ENCODE results near the gene KDM2B.

The KDM2B gene

GRCh38 chr12:121574025-121574424 lies 6.8 kb downstream of the KDM2B start:
- Histone ChIP-seq H3K9ac (ENCODE audit: low read length) (no peak overlapping the region), H3K4me3 (ENCODE audit: low read length) (no peak overlapping the region), H3K4me1 (ENCODE audit: control insufficient read depth, insufficient read depth, low read length) (peaks cover 31% of the 10 kb centered on the region), H3K36me3 (ENCODE audit: control insufficient read depth, insufficient read depth, low read length, severe bottlenecking) (peaks cover 12% of the 10 kb centered on the region), H3K27me3 (replicated peaks; ENCODE audit: control insufficient read depth, insufficient read depth, low read length) (no peaks in the 10 kb centered on the region), H3K9me3 (ENCODE audit: control insufficient read depth, low read length) (no peaks in the 10 kb centered on the region)
- DNase-seq (ENCODE audit: low read depth) = no peak

GRCh38 chr12:121571920-121572319 lies 8.9 kb downstream of the KDM2B start:
- no peak overlapping the region for H3K4me3 ChIP-seq (ENCODE audit: low read length)
- peaks cover 12% of the 10 kb centered on the region for H3K36me3 ChIP-seq (ENCODE audit: control insufficient read depth, insufficient read depth, low read length, severe bottlenecking)
- no peaks in the 10 kb centered on the region for H3K27me3 ChIP-seq (replicated peaks; ENCODE audit: control insufficient read depth, insufficient read depth, low read length)
- no peak overlapping the region for H3K9ac ChIP-seq (ENCODE audit: low read length)
- DNase-seq (ENCODE audit: low read depth) = no peak
- no peaks in the 10 kb centered on the region for H3K9me3 ChIP-seq (ENCODE audit: control insufficient read depth, low read length)
- peaks cover 18% of the 10 kb centered on the region for H3K4me1 ChIP-seq (ENCODE audit: control insufficient read depth, insufficient read depth, low read length)

GRCh38 chr12:121570467-121571283 lies 10.1 kb downstream of the KDM2B start:
- H3K9ac ChIP-seq (ENCODE audit: low read length) = no peak overlapping the region
- H3K9me3 ChIP-seq (ENCODE audit: control insufficient read depth, low read length) = no peaks in the 10 kb centered on the region
- DNase-seq (ENCODE audit: low read depth) = no peak
- peaks cover 11% of the 10 kb centered on the region for H3K4me1 ChIP-seq (ENCODE audit: control insufficient read depth, insufficient read depth, low read length)
- no peaks in the 10 kb centered on the region for H3K27me3 ChIP-seq (replicated peaks; ENCODE audit: control insufficient read depth, insufficient read depth, low read length)
- no peak overlapping the region for H3K4me3 ChIP-seq (ENCODE audit: low read length)
- peaks cover 12% of the 10 kb centered on the region for H3K36me3 ChIP-seq (ENCODE audit: control insufficient read depth, insufficient read depth, low read length, severe bottlenecking)

- H3K36me3 ChIP-seq (ENCODE audit: control insufficient read depth, insufficient read depth, low read length, severe bottlenecking) = peaks cover 3% of the 10 kb centered on the region
These were observed 11.7 kb downstream of the KDM2B start for GRCh38 chr12:121568971-121569751.

GRCh38 chr12:121568518-121568917 lies 12.3 kb downstream of the KDM2B start:
- DNase-seq (ENCODE audit: low read depth) = no peak
- Histone ChIP-seq H3K36me3 (ENCODE audit: control insufficient read depth, insufficient read depth, low read length, severe bottlenecking) (no peaks in the 10 kb centered on the region), H3K4me1 (ENCODE audit: control insufficient read depth, insufficient read depth, low read length) (peaks cover 11% of the 10 kb centered on the region), H3K4me3 (ENCODE audit: low read length) (no peak overlapping the region), H3K27me3 (replicated peaks; ENCODE audit: control insufficient read depth, insufficient read depth, low read length) (no peaks in the 10 kb centered on the region), H3K9ac (ENCODE audit: low read length) (peak overlapping the region; percentile 36), H3K9me3 (ENCODE audit: control insufficient read depth, low read length) (no peaks in the 10 kb centered on the region)

More at GRCh38 chr12:121568971-121569751, 11.7 kb downstream of the KDM2B start:
- H3K4me3 ChIP-seq (ENCODE audit: low read length) = peak overlapping the region; percentile 38
- peaks cover 11% of the 10 kb centered on the region for H3K4me1 ChIP-seq (ENCODE audit: control insufficient read depth, insufficient read depth, low read length)
- no peaks in the 10 kb centered on the region for H3K9me3 ChIP-seq (ENCODE audit: control insufficient read depth, low read length)
- DNase-seq (ENCODE audit: low read depth) = no peak
- no peaks in the 10 kb centered on the region for H3K27me3 ChIP-seq (replicated peaks; ENCODE audit: control insufficient read depth, insufficient read depth, low read length)
- H3K9ac ChIP-seq (ENCODE audit: low read length) = peak overlapping the region; percentile 36

- H3K4me3 ChIP-seq (ENCODE audit: low read length) = no peak overlapping the region
- no peaks in the 10 kb centered on the region for H3K27me3 ChIP-seq (replicated peaks; ENCODE audit: control insufficient read depth, insufficient read depth, low read length)
- no peak overlapping the region for H3K9ac ChIP-seq (ENCODE audit: low read length)
- no peaks in the 10 kb centered on the region for H3K36me3 ChIP-seq (ENCODE audit: control insufficient read depth, insufficient read depth, low read length, severe bottlenecking)
- no peaks in the 10 kb centered on the region for H3K9me3 ChIP-seq (ENCODE audit: control insufficient read depth, low read length)
- peaks cover 11% of the 10 kb centered on the region for H3K4me1 ChIP-seq (ENCODE audit: control insufficient read depth, insufficient read depth, low read length)
- no peak for DNase-seq (ENCODE audit: low read depth)
These were observed 15.7 kb downstream of the KDM2B start for GRCh38 chr12:121565076-121565475.

- H3K9ac ChIP-seq (ENCODE audit: low read length) = no peak overlapping the region
- H3K27me3 ChIP-seq (replicated peaks; ENCODE audit: control insufficient read depth, insufficient read depth, low read length) = no peaks in the 10 kb centered on the region
- no peaks in the 10 kb centered on the region for H3K9me3 ChIP-seq (ENCODE audit: control insufficient read depth, low read length)
- H3K4me1 ChIP-seq (ENCODE audit: control insufficient read depth, insufficient read depth, low read length) = no peaks in the 10 kb centered on the region
- H3K4me3 ChIP-seq (ENCODE audit: low read length) = no peak overlapping the region
- no peak for DNase-seq (ENCODE audit: low read depth)
- no peaks in the 10 kb centered on the region for H3K36me3 ChIP-seq (ENCODE audit: control insufficient read depth, insufficient read depth, low read length, severe bottlenecking)
These were observed 18.3 kb downstream of the KDM2B start for GRCh38 chr12:121562488-121562887.

GRCh38 chr12:121561009-121561395 lies 19.8 kb downstream of the KDM2B start:
- no peak for DNase-seq (ENCODE audit: low read depth)
- no peak overlapping the region for H3K4me3 ChIP-seq (ENCODE audit: low read length)
- no peaks in the 10 kb centered on the region for H3K27me3 ChIP-seq (replicated peaks; ENCODE audit: control insufficient read depth, insufficient read depth, low read length)
- H3K36me3 ChIP-seq (ENCODE audit: control insufficient read depth, insufficient read depth, low read length, severe bottlenecking) = no peaks in the 10 kb centered on the region
- H3K4me1 ChIP-seq (ENCODE audit: control insufficient read depth, insufficient read depth, low read length) = no peaks in the 10 kb centered on the region
- no peak overlapping the region for H3K9ac ChIP-seq (ENCODE audit: low read length)
- H3K9me3 ChIP-seq (ENCODE audit: control insufficient read depth, low read length) = no peaks in the 10 kb centered on the region

GRCh38 chr12:121560392-121561008 lies 20.3 kb downstream of the KDM2B start:
- H3K4me3 ChIP-seq (ENCODE audit: low read length) = no peak overlapping the region
- H3K27me3 ChIP-seq (replicated peaks; ENCODE audit: control insufficient read depth, insufficient read depth, low read length) = no peaks in the 10 kb centered on the region
- no peaks in the 10 kb centered on the region for H3K4me1 ChIP-seq (ENCODE audit: control insufficient read depth, insufficient read depth, low read length)
- no peak for DNase-seq (ENCODE audit: low read depth)
- no peak overlapping the region for H3K9ac ChIP-seq (ENCODE audit: low read length)
- no peaks in the 10 kb centered on the region for H3K36me3 ChIP-seq (ENCODE audit: control insufficient read depth, insufficient read depth, low read length, severe bottlenecking)
- H3K9me3 ChIP-seq (ENCODE audit: control insufficient read depth, low read length) = no peaks in the 10 kb centered on the region

GRCh38 chr12:121558956-121559355 lies 21.9 kb downstream of the KDM2B start:
- Histone ChIP-seq H3K9ac (ENCODE audit: low read length) (no peak overlapping the region), H3K4me3 (ENCODE audit: low read length) (no peak overlapping the region), H3K4me1 (ENCODE audit: control insufficient read depth, insufficient read depth, low read length) (no peaks in the 10 kb centered on the region), H3K27me3 (replicated peaks; ENCODE audit: control insufficient read depth, insufficient read depth, low read length) (no peaks in the 10 kb centered on the region), H3K36me3 (ENCODE audit: control insufficient read depth, insufficient read depth, low read length, severe bottlenecking) (no peaks in the 10 kb centered on the region), H3K9me3 (ENCODE audit: control insufficient read depth, low read length) (no peaks in the 10 kb centered on the region)
- no peak for DNase-seq (ENCODE audit: low read depth)

- no peaks in the 10 kb centered on the region for H3K36me3 ChIP-seq (ENCODE audit: control insufficient read depth, insufficient read depth, low read length, severe bottlenecking)
- H3K4me3 ChIP-seq (ENCODE audit: low read length) = no peak overlapping the region
- H3K9me3 ChIP-seq (ENCODE audit: control insufficient read depth, low read length) = no peaks in the 10 kb centered on the region
- no peak for DNase-seq (ENCODE audit: low read depth)
- no peaks in the 10 kb centered on the region for H3K27me3 ChIP-seq (replicated peaks; ENCODE audit: control insufficient read depth, insufficient read depth, low read length)
- no peak overlapping the region for H3K9ac ChIP-seq (ENCODE audit: low read length)
- H3K4me1 ChIP-seq (ENCODE audit: control insufficient read depth, insufficient read depth, low read length) = no peaks in the 10 kb centered on the region
These were observed 29.7 kb downstream of the KDM2B start for GRCh38 chr12:121550974-121551634.
